Osteoblast (primary cell): Measurements from ENCODE around the gene NLRP3. TPM values are rescaled to one million over a fixed set of nuclear protein-coding genes. Genes with fewer than 3 reads are reported as not detected.
"Not testable (repeated sequence)": the region's sequence is repeated elsewhere in the genome, so short reads cannot be mapped to it uniquely, and the experiment has no call there.

ENCODE experiments used
- DNase-seq: peaks from one replicate; pipeline ENCODE4 v3.0.0; 2011; ENCODE audit warnings: low spot score, mixed read lengths; ENCODE audit not compliant: insufficient read length; ENCODE audit errors: missing footprints
- H2AFZ ChIP-seq: 2 replicates; pipeline ENCODE4 v1.6.0; 2011; ENCODE audit warnings: mild to moderate bottlenecking, low read length
- H3K27ac ChIP-seq: 2 replicates; pipeline ENCODE4 v1.5.1; 2011; ENCODE audit warnings: mild to moderate bottlenecking, low read depth, low read length, moderate library complexity
- H3K27me3 ChIP-seq: 2 replicates; pipeline ENCODE4 v1.6.0; 2012; ENCODE audit warnings: mild to moderate bottlenecking, control low read depth, inconsistent platforms, low read length, moderate library complexity; ENCODE audit not compliant: insufficient read depth
- H3K36me3 ChIP-seq: 2 replicates; pipeline ENCODE4 v1.5.1; 2011; ENCODE audit warnings: mild to moderate bottlenecking, low read length, control low read depth, moderate library complexity; ENCODE audit not compliant: insufficient read depth
- H3K4me1 ChIP-seq: 2 replicates; pipeline ENCODE4 v1.5.1; 2011; ENCODE audit warnings: mild to moderate bottlenecking, low read length, control low read depth, moderate library complexity; ENCODE audit not compliant: insufficient read depth
- H3K4me2 ChIP-seq: 2 replicates; pipeline ENCODE4 v1.6.0; 2011; ENCODE audit warnings: mild to moderate bottlenecking, low read length; ENCODE audit not compliant: insufficient read depth
- H3K4me3 ChIP-seq: fragments of 200-600 bp; sonication (generic); 3 replicates; pipeline ENCODE4 v1.5.1; 2012; ENCODE audit warnings: mild to moderate bottlenecking, low read length, inconsistent platforms; ENCODE audit not compliant: insufficient read depth
- H3K79me2 ChIP-seq: 2 replicates; pipeline ENCODE4 v1.6.0; 2012; ENCODE audit warnings: mild to moderate bottlenecking, low read length, control low read depth, inconsistent platforms; ENCODE audit not compliant: insufficient read depth
- H3K9me3 ChIP-seq: 2 replicates; pipeline ENCODE4 v1.5.1; 2011; ENCODE audit warnings: low read depth, low read length, control low read depth
- H4K20me1 ChIP-seq: 2 replicates; pipeline ENCODE4 v1.6.0; 2012; ENCODE audit warnings: mild to moderate bottlenecking, low read length, control low read depth; ENCODE audit not compliant: insufficient read depth
- total RNA-seq: library from RNA; depleted of rRNA; stranded (reverse); fragments of >200 nt; gene quantifications from 2 replicates; pipeline ENCODE4 v1.2.3, GENCODE V29; 2012
- TF ChIP-seq, protein P1 (sequence below): IDR thresholded peaks from 2 replicates; pipeline ENCODE4 v1.5.1; 2011; ENCODE audit warnings: mild to moderate bottlenecking, low read depth, low read length, moderate library complexity; ENCODE audit errors: extremely low read depth

The NLRP3 gene
- total RNA-seq, 1 donor: 0.36 TPM

- no peak overlapping the region for H3K4me3 ChIP-seq
- no peaks in the 10 kb centered on the region for H3K4me1 ChIP-seq
- DNase-seq: no peak
- no peaks in the 10 kb centered on the region for H3K27me3 ChIP-seq
- no peaks in the 10 kb centered on the region for H3K36me3 ChIP-seq
- TF ChIP-seq, protein P1, sequence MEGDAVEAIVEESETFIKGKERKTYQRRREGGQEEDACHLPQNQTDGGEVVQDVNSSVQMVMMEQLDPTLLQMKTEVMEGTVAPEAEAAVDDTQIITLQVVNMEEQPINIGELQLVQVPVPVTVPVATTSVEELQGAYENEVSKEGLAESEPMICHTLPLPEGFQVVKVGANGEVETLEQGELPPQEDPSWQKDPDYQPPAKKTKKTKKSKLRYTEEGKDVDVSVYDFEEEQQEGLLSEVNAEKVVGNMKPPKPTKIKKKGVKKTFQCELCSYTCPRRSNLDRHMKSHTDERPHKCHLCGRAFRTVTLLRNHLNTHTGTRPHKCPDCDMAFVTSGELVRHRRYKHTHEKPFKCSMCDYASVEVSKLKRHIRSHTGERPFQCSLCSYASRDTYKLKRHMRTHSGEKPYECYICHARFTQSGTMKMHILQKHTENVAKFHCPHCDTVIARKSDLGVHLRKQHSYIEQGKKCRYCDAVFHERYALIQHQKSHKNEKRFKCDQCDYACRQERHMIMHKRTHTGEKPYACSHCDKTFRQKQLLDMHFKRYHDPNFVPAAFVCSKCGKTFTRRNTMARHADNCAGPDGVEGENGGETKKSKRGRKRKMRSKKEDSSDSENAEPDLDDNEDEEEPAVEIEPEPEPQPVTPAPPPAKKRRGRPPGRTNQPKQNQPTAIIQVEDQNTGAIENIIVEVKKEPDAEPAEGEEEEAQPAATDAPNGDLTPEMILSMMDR: no peak
- H3K9me3 ChIP-seq: no peaks in the 10 kb centered on the region
- H2AFZ ChIP-seq: no peak overlapping the region
- no peaks in the 10 kb centered on the region for H4K20me1 ChIP-seq
- H3K4me2 ChIP-seq: no peak overlapping the region
- no peak overlapping the region for H3K27ac ChIP-seq
- no peaks in the 10 kb centered on the region for H3K79me2 ChIP-seq
These were observed 55.6 kb downstream of the NLRP3 start for GRCh38 chr1:247471445-247472016.

GRCh38 chr1:247472035-247472434 lies 56.1 kb downstream of the NLRP3 start:
- DNase-seq: no peak
- no peaks in the 10 kb centered on the region for H3K4me1 ChIP-seq
- no peaks in the 10 kb centered on the region for H3K27me3 ChIP-seq
- no peak overlapping the region for H3K4me3 ChIP-seq
- no peaks in the 10 kb centered on the region for H3K79me2 ChIP-seq
- H3K4me2 ChIP-seq: no peak overlapping the region
- TF ChIP-seq, protein P1: no peak
- no peaks in the 10 kb centered on the region for H4K20me1 ChIP-seq
- no peaks in the 10 kb centered on the region for H3K36me3 ChIP-seq
- H3K9me3 ChIP-seq: no peaks in the 10 kb centered on the region
- no peak overlapping the region for H3K27ac ChIP-seq
- no peak overlapping the region for H2AFZ ChIP-seq

- no peaks in the 10 kb centered on the region for H3K4me1 ChIP-seq
- no peaks in the 10 kb centered on the region for H3K36me3 ChIP-seq
- no peak overlapping the region for H3K4me3 ChIP-seq
- H3K9me3 ChIP-seq: no peaks in the 10 kb centered on the region
- H3K4me2 ChIP-seq: no peak overlapping the region
- H4K20me1 ChIP-seq: no peaks in the 10 kb centered on the region
- H3K27me3 ChIP-seq: no peaks in the 10 kb centered on the region
- no peaks in the 10 kb centered on the region for H3K79me2 ChIP-seq
- no peak overlapping the region for H2AFZ ChIP-seq
- no peak overlapping the region for H3K27ac ChIP-seq
- no peak for DNase-seq
- TF ChIP-seq, protein P1: no peak
These were observed 58.4 kb downstream of the NLRP3 start for GRCh38 chr1:247474367-247474766.

- Histone ChIP-seq H3K36me3 (no peaks in the 10 kb centered on the region), H3K9me3 (no peaks in the 10 kb centered on the region), H4K20me1 (no peaks in the 10 kb centered on the region), H3K27ac (no peak overlapping the region), H3K27me3 (no peaks in the 10 kb centered on the region), H2AFZ (no peak overlapping the region), H3K4me1 (no peaks in the 10 kb centered on the region), H3K4me3 (no peak overlapping the region), H3K4me2 (no peak overlapping the region), H3K79me2 (no peaks in the 10 kb centered on the region)
- TF ChIP-seq, protein P1: no peak
- no peak for DNase-seq
These were observed 59.8 kb downstream of the NLRP3 start for GRCh38 chr1:247475793-247476192.

DNA sequence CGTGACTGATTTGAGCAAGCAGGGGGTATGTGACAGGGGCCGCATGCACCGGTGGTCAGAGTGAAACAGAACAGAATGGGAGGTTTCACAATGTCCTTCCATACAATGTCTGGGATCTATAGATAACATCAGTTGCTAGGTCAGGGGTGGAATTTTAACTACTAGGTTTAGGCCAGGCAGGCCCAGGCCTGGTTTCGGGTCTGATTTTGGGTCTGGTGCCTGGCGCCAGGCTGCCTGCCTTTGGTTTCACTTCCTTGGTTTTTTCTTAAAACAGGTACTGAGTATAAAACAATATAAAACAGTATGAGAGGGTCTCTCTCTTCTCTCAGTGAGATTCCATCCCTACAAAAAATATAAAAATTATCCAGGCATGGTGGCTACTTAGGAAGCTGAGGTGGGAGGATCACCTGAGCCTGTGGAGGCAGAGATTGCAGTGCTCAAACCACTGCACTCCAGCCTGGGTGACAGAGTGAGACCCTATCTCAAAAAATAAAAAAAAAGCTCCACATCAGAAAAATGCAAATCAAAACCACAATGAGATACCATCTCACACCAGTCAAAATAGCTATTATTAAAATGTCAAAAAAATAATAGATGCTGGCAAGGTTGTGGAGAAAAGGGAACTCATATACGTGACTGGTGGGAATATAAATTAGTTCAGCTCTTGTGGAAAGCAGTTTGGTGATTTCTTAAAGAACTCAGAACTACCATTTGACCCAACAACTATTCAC lies 60.5 kb downstream of the NLRP3 start:
- not testable (repeated sequence) for DNase-seq, H3K4me3 ChIP-seq, H3K9me3 ChIP-seq, H3K4me1 ChIP-seq, H3K79me2 ChIP-seq, H3K4me2 ChIP-seq, H3K36me3 ChIP-seq, H2AFZ ChIP-seq, H3K27me3 ChIP-seq, H4K20me1 ChIP-seq, H3K27ac ChIP-seq
